ENCODE measurements around the gene MPO. TPM values are rescaled to one million over a fixed set of nuclear protein-coding genes. Genes with fewer than 3 reads are reported as not detected.

MPO gene, protein sequence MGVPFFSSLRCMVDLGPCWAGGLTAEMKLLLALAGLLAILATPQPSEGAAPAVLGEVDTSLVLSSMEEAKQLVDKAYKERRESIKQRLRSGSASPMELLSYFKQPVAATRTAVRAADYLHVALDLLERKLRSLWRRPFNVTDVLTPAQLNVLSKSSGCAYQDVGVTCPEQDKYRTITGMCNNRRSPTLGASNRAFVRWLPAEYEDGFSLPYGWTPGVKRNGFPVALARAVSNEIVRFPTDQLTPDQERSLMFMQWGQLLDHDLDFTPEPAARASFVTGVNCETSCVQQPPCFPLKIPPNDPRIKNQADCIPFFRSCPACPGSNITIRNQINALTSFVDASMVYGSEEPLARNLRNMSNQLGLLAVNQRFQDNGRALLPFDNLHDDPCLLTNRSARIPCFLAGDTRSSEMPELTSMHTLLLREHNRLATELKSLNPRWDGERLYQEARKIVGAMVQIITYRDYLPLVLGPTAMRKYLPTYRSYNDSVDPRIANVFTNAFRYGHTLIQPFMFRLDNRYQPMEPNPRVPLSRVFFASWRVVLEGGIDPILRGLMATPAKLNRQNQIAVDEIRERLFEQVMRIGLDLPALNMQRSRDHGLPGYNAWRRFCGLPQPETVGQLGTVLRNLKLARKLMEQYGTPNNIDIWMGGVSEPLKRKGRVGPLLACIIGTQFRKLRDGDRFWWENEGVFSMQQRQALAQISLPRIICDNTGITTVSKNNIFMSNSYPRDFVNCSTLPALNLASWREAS
- 0.12 and 0.24 TPM in 2 replicates for total RNA-seq

- DNase-seq (ENCODE audit: extremely low read depth, low read depth, low spot score) = no peak
These were observed at the start of gene MPO for GRCh38 chr17:58280480-58281217. TSS of gene MPO (minus strand) at chr17:58280935. CDS start at chr17:58280758, 177 bp downstream.

- DNase-seq (ENCODE audit: extremely low read depth, low read depth, low spot score) = no peak
These were observed 49.2 kb upstream of the MPO start for GRCh38 chr17:58329810-58330537.

DNA sequence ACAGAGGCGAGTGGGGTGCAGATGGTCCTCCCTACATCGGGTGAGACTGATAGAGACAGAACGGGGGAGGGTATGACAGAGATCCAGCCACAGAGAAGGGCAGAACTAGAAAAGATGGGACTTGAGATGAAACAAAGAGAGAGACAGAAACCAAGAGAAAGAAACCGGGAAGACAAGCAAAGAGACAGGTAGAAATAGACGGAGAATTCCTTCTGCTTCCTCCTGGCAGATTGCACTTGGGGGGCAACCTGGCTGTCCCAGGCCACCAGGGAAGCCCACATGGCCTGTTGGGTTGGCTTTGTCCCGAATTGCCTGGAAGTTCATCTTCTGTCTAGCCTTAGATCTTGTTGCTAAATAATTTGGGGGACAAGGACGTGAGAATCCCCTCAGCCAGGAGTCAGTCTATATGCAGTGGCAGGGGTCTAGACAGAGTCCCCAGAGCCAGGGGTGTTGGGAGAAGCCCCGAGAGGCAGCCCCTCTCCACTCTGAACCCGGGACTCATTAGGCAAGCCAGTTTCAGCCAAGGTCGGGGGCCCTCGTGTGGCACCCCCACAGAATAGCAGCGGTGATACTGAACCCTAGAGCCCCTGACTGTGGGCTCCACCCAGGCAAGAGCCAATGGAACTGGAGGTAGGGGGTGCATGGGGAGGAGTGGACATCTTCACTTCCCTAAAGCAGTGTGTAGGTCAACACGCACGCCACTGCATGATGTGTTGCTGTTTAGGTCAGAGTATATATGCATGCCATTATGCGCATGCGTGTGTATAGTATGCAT is 48.5 kb upstream of the MPO start:
- DNase-seq (ENCODE audit: extremely low read depth, low read depth, low spot score) = no peak

DNA sequence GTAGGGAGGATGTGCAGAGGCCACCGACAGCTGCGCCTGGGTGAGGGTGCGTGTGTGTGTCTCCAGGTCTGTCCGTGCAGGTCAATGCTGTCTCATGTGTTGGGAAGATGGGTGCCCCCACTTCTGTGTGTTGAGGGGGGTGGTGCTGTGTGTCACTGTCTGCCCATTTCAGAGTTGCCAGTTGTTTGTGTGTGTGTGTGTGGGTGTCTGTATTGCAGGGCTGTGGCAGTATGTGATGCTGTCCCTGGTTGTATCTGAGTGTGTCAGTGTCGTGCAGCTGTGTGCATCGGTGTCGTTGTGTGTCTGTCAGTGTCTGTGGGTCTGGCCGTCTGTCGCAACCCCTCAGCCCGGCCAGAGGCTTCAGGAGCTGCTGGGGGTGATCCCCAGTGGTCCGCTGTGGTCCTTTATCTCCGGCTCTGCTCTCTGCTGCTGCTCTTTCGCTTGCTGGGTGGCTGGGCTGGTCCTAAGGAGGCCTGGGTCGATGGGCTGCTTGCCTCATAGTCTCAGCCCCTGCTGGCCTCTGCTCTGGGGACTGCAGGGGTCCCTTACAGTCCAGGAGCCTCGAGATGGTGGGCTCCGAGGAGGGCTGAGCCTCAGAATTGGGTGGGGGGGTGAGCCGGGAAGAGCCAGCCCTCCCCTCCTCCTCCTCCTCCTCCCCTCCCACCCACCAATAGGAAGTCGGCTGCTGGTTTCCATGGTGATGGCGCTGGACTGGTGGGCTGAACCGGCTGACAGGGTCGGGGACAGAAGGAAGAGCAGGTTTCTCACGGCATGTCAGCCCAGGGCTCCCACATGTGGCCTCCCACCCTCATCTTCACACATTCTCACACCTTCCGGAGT is 47.7 kb upstream of the MPO start, which contains the start of gene TSPOAP1:
TSPOAP1 (minus strand) TSS at position 601 of the 840 bp plus-strand sequence. CDS start 875 bp downstream, outside the sequence.
- no peak for DNase-seq (ENCODE audit: extremely low read depth, low read depth, low spot score)

DNA sequence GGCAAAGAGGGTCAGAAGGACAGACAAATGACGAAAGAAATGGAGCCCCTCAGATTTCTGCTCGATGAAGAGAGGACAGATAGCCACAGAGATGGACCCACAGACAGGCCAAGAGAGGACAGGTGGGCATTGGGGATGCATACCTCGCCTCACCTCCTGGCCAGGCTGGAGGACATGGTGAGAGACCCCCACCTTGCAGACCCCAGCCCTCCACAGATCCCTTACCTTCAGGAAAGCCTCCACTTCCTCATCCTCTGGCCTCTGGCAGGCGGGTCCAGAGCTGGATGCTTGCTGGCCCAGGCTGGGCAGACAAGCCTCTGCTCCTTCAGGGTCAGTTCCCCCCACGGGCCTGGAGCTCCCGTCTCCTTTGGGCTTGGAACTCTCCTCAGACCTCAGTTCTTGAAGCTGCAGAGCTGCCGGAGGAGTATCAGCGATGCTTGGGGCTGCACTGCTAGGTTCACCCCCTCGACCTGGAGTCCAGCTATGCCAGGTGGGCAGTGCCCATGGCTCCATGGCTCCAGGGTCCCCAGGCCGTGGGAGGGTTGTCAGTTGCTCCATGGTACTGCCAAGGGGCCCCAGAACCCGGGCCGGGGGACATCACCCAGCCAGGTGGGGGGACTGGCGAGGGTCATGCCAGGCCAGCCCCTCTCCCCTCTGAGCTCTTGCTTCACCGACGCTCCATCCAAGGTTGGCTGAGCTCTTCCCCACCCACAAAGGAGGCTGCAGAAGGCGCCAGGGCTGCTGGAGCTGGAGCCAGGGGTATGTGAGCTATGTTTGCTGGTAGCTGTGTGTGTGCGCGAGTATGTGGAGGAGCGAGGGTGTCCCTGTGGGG is 46.8 kb upstream of the MPO start:
- no peak for DNase-seq (ENCODE audit: extremely low read depth, low read depth, low spot score)

DNA sequence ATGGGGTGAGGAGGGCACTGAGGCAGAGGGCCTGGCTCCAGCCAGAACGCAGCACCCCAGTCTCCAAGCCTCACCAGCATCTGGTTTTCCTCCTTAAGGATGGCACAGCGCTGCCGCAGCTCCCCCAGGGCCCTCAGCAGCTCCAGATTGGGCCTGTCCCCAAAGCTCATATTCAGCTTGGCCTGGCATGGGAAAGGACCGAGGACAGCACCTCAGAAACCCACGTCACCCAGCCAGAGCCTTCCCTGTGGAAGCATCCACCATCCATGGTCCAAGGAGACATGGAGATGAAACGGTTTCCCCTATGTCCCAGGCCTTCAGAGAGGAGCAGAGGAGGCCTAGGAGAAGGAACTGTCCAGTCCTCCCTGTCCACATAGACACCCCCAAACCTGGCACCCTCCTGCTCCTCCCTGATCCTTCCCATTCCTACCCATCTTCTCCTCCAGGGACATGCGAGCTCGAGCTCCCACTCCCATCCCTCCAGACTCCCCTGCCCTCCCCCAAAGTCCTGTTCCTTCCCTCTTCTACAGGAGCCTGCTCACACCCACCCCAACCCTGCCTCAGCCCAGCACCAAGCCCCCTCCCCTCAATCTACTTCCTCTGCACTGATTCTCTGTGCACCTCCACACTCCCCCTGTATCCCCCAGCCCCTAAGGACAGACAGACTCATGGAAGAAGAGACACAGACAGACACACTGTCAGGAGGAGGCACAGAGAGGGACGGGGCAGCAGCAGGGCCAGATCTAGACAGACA is 46.1 kb upstream of the MPO start:
- DNase-seq (ENCODE audit: extremely low read depth, low read depth, low spot score) = no peak

- no peak for DNase-seq (ENCODE audit: extremely low read depth, low read depth, low spot score)
These were observed 45.3 kb upstream of the MPO start for GRCh38 chr17:58325976-58326468.

DNA sequence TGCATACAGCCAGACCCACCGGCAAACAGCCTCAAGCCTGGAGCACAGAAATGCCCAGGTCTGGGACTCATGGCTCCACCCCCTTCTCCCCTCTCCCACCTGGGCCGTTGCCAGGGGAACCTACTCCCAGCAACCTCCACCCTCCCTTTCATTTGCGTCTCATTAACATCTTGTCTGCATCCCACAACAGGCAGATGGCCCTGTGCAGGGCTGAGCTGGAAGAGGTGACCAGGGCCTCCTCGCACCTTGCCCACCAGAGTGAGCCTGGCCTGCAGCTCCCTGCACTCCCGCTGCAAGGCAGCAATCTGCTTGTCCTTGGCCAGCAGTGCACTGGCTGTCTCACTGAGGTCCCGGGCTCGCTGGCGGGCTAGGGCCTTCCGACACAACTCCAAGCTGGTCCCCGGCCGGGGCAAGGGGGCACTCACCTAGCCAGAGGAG is 44.6 kb upstream of the MPO start:
- DNase-seq (ENCODE audit: extremely low read depth, low read depth, low spot score) = no peak

DNA sequence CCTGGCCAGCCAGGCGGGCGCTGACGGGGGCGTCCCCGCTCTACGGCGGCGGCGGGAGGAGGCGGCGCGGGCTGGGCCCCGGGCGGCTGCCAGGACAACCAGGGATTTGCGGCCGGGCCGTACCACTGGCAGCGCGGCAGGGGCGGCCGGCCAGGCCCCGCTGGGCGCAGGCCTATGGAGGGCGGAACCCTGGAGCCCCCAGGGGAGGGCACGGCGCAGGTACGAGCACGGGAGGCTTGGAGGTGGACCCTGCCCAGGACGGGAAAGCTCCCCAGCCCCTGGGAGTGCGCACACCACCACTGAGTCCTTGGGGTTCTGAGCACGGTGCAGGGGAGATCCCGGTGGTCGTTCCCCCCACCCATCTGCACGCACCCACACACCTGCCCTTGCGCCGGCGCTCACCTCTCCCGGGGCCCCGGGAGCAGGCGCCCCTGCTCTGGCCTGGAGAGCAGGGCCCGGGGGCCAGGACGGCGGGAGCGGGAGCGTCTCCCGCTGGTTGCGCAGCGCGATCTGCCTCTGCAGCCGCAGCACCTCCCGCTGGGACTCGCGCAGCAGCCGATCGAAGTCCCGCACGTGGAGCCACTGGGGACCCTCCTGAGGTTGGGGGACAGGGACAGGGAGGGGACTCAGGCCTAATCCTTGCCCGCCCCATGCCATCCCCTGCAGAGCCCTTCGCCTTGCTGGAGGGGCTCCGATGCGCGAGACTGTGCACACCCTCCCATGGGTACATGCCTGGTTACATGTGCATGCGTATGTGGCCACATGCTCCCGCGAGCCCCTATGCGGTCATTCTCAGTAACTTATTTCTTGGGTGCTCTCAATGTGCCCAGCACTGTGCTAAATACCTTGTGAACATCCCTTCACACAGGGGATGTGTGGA is 43.9 kb upstream of the MPO start:
- no peak for DNase-seq (ENCODE audit: extremely low read depth, low read depth, low spot score)

GRCh38 chr17:58324056-58324408 is 43.3 kb upstream of the MPO start:
- DNase-seq (ENCODE audit: extremely low read depth, low read depth, low spot score) = no peak

- no peak for DNase-seq (ENCODE audit: extremely low read depth, low read depth, low spot score)
These were observed 42.8 kb upstream of the MPO start for GRCh38 chr17:58323366-58324055.

GRCh38 chr17:58322581-58323185 is 41.9 kb upstream of the MPO start:
- DNase-seq (ENCODE audit: extremely low read depth, low read depth, low spot score) = no peak

GRCh38 chr17:58321571-58322525 is 41.1 kb upstream of the MPO start:
- no peak for DNase-seq (ENCODE audit: extremely low read depth, low read depth, low spot score)
